Measurements from ENCODE around the gene TES.

TES gene

GRCh38 chr7:116211006-116211912 lies 920 bp downstream of the TES start:
- peaks cover 24% of the 10 kb centered on the region for H3K4me1 ChIP-seq (ENCODE audit: low read length)
- H3K36me3 ChIP-seq (replicated peaks; ENCODE audit: low read depth, low read length), result no peaks in the 10 kb centered on the region
- H3K9me3 ChIP-seq (ENCODE audit: insufficient read depth, low read length), result no peaks in the 10 kb centered on the region
- peaks cover 53% of the 10 kb centered on the region for H3K79me2 ChIP-seq (ENCODE audit: low read length)
- peak overlapping the region; percentile 96 for H2AFZ ChIP-seq (ENCODE audit: low read depth, low read length)
- peak overlapping the region; percentile 95 for H3K9ac ChIP-seq (ENCODE audit: low read length)
- peak overlapping the region; percentile 86 for H3K4me2 ChIP-seq (ENCODE audit: low read length)
- TF ChIP-seq EZH2phosphoT487 (IDR thresholded peaks at IDR 0.05; ENCODE audit: low read depth), result no peak
- no peak for TF ChIP-seq CTCF (IDR thresholded peaks at IDR 0.05; ENCODE audit: low read depth, low read length)
- peak overlapping the region; percentile 94 for H3K4me3 ChIP-seq (ENCODE audit: low read length)
- peaks cover 15% of the 10 kb centered on the region; the same call in 1 of the 2 replicates for H4K20me1 ChIP-seq (ENCODE audit: insufficient read depth, low read length)
- H3K27ac ChIP-seq (ENCODE audit: low read length), result peak overlapping the region; percentile 44
- no peaks in the 10 kb centered on the region for H3K27me3 ChIP-seq (ENCODE audit: low read depth, low read length)

- peaks cover 60% of the 10 kb centered on the region for H3K79me2 ChIP-seq (ENCODE audit: low read length)
- peak overlapping the region; percentile 95 for H3K9ac ChIP-seq (ENCODE audit: low read length)
These were observed 1.7 kb downstream of the TES start for GRCh38 chr7:116211913-116212596.

GRCh38 chr7:116212869-116213268 lies 2.5 kb downstream of the TES start:
- Histone ChIP-seq H3K27ac (ENCODE audit: low read length) (no peak overlapping the region), H3K36me3 (replicated peaks; ENCODE audit: low read depth, low read length) (no peaks in the 10 kb centered on the region), H3K4me1 (ENCODE audit: low read length) (peaks cover 24% of the 10 kb centered on the region), H2AFZ (ENCODE audit: low read depth, low read length) (no peak overlapping the region), H3K9me3 (ENCODE audit: insufficient read depth, low read length) (no peaks in the 10 kb centered on the region), H3K4me3 (ENCODE audit: low read length) (0 out of 2 replicates have a peak overlapping the region, but pooled peaks have one; percentile 94), H3K4me2 (ENCODE audit: low read length) (peak overlapping the region; percentile 86), H3K27me3 (ENCODE audit: low read depth, low read length) (no peaks in the 10 kb centered on the region), H4K20me1 (ENCODE audit: insufficient read depth, low read length) (peaks cover 17% of the 10 kb centered on the region; the same call in 1 of the 2 replicates), H3K9ac (ENCODE audit: low read length) (no peak overlapping the region), H3K79me2 (ENCODE audit: low read length) (peaks cover 65% of the 10 kb centered on the region)
- TF ChIP-seq CTCF (IDR thresholded peaks at IDR 0.05; ENCODE audit: low read depth, low read length) (no peak), EZH2phosphoT487 (IDR thresholded peaks at IDR 0.05; ENCODE audit: low read depth) (no peak)

More at GRCh38 chr7:116211913-116212596, 1.7 kb downstream of the TES start:
- Histone ChIP-seq H3K27me3 (ENCODE audit: low read depth, low read length) (no peaks in the 10 kb centered on the region), H4K20me1 (ENCODE audit: insufficient read depth, low read length) (peaks cover 15% of the 10 kb centered on the region; the same call in 1 of the 2 replicates), H3K9me3 (ENCODE audit: insufficient read depth, low read length) (no peaks in the 10 kb centered on the region), H2AFZ (ENCODE audit: low read depth, low read length) (no peak overlapping the region), H3K36me3 (replicated peaks; ENCODE audit: low read depth, low read length) (no peaks in the 10 kb centered on the region), H3K27ac (ENCODE audit: low read length) (no peak overlapping the region), H3K4me1 (ENCODE audit: low read length) (peaks cover 24% of the 10 kb centered on the region), H3K4me3 (ENCODE audit: low read length) (peak overlapping the region; percentile 94), H3K4me2 (ENCODE audit: low read length) (peak overlapping the region; percentile 86)
- TF ChIP-seq CTCF (IDR thresholded peaks at IDR 0.05; ENCODE audit: low read depth, low read length), result no peak
- TF ChIP-seq EZH2phosphoT487 (IDR thresholded peaks at IDR 0.05; ENCODE audit: low read depth), result no peak
